ENCODE data around the gene RELA.

The RELA gene

DNA sequence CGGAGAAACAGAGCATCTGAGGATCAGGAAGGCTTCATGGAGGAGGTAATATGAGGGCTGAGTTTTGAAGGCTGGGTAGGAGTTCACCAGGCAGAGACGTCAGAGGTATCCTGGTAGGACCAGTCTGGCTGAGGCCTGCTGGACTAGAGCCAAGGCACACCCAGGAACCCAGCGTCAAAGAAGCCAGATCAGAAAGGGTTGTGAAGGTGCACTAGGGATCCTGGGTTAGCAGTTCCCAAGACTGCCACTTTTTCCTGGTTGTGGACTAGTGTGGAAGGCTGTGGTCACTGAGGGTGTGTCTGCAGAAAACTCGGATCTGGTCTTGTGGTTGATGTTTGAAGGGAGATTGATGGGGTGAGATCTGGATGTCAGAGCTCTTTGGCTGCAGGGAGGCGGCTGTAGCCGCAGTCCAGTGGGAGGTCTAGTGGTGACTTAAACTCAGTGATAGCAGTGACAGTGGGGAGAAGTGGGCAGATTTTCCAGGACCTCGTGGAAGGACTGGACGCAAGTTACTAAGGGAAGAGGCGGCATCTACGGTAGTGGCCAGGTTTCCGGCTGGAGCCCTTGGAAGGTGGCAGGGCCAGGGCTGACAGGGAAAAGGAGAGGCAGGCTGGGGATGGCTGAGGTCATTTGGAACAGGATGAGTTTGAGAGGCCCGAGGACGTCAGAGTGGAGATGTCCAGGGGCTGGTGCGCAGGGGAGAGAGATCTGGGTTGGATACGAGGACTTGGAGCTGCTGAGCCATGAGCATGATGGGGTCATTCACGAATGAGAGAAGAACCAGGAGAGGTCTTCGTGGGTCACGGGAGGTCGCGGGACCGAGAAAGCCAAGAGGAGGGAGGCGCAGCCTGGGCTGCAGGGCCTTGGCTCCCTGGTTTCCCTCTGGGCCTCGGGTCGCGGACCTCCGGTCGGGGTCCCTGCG is 10.9 kb downstream of the RELA start:
- Histone ChIP-seq H3K4me1 (ENCODE audit: control insufficient read depth, insufficient read depth, low read length) (peaks cover 10% of the 10 kb centered on the region), H3K27me3 (ENCODE audit: control insufficient read depth, insufficient read depth, low read length) (no peaks in the 10 kb centered on the region), H3K9ac (ENCODE audit: low read depth, low read length) (peak overlapping the region; percentile 76), H3K9me3 (ENCODE audit: control insufficient read depth, insufficient read depth, low read length) (no peaks in the 10 kb centered on the region), H3K4me3 (ENCODE audit: low read depth, low read length) (peak overlapping the region; percentile 75), H3K36me3 (ENCODE audit: control insufficient read depth, insufficient read depth, low read length) (peaks cover 39% of the 10 kb centered on the region)

DNA sequence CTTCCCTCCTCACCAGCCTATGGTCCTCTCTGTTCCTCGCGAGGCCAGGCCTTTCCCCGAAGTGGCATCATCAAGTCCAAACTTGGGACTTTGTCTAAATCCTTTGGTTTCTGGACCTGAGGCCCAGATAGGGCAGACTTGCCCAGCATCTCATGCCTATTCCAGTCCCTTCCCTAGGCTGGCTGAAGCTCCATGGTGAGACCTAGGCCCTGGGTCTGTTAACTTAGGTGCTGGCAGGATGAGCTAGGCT is 11.5 kb downstream of the RELA start:
- Histone ChIP-seq H3K9me3 (ENCODE audit: control insufficient read depth, insufficient read depth, low read length) (no peaks in the 10 kb centered on the region), H3K27me3 (ENCODE audit: control insufficient read depth, insufficient read depth, low read length) (no peaks in the 10 kb centered on the region), H3K4me3 (ENCODE audit: low read depth, low read length) (no peak overlapping the region), H3K4me1 (ENCODE audit: control insufficient read depth, insufficient read depth, low read length) (peaks cover 10% of the 10 kb centered on the region), H3K9ac (ENCODE audit: low read depth, low read length) (no peak overlapping the region), H3K36me3 (ENCODE audit: control insufficient read depth, insufficient read depth, low read length) (peaks cover 41% of the 10 kb centered on the region)

DNA sequence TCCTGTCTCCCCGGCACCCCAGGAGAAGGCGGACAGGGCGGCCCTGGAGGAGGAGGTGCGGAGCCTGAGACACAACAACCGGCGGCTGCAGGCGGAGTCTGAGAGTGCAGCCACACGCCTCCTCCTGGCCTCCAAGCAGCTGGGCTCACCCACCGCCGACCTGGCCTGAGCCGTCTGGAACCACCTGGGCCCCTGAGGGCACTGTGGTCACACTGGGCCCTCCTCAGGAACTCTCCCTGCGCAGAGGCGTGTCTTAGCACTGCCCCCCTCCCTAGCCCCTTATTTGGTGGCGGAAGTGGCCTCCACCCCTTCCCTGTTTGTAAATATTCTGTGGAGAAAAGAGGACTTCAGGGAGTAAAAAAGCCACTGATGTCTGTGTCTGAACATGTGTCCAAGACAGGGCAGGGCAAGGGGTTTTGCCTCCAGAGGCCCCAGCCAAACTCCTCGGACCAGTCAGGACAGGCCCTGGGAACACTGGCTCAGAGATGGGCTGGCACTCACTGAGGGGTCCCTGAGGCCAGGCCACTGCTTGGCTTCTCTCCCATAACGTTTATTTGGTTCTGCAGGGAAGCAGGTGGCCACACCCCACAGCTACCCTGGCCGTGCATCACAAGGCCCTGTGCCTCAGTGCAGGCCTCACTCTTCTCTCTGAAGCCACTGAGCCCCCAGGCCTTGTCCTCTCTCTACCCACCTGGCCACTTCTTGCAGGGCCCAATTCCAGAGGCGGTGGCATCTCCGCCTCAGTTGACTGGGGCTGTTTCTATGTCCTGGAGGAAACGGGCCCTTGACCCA is 12.0 kb downstream of the RELA start:
- no peaks in the 10 kb centered on the region for H3K9me3 ChIP-seq (ENCODE audit: control insufficient read depth, insufficient read depth, low read length)
- H3K27me3 ChIP-seq (ENCODE audit: control insufficient read depth, insufficient read depth, low read length), result no peaks in the 10 kb centered on the region
- no peak overlapping the region for H3K9ac ChIP-seq (ENCODE audit: low read depth, low read length)
- no peak overlapping the region for H3K4me3 ChIP-seq (ENCODE audit: low read depth, low read length)
- H3K4me1 ChIP-seq (ENCODE audit: control insufficient read depth, insufficient read depth, low read length), result peaks cover 10% of the 10 kb centered on the region
- H3K36me3 ChIP-seq (ENCODE audit: control insufficient read depth, insufficient read depth, low read length), result peaks cover 43% of the 10 kb centered on the region

DNA sequence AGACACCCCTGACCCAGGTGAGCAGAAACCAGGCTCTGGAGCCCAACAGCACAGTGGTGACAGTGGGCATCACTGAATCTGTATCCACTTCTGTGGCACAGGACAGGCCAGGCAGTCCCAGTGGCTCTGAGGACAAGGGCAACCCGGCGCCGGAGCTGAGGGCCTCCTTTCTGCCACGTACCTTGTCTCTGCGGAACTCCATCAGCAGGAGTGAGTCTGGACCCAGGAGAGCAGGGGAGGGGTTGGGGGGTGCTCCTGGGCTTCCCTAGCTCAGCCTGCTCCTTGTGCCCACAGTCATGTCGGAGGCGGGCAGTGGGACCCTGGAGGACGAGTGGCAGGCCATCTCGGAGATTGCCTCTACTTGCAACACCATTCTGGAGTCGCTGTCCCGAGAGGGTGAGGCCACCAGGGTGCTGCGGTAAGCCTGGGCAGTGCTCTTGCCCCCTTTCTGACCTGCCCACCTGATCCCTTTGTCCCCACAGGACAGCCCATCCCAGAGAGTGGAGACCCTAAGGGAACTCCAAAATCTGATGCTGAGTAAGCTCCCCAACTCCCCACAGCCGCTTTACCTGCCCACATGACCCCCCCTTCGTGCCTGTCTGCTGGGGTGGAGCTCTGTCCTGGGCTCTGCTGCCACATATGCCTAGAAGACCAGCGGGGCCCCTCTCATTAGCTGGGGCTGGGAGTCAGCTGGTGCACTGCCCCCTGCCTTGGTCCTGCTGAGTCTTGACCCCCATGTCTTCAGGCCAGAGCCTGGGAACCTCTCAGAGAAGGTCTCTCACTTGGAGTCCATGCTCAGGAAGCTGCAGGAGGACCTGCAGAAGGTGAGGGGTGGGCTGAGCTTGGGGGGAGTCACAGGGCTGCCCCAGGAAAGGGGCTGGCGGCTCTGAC is 12.8 kb downstream of the RELA start:
- Histone ChIP-seq H3K36me3 (ENCODE audit: control insufficient read depth, insufficient read depth, low read length) (peaks cover 35% of the 10 kb centered on the region), H3K9me3 (ENCODE audit: control insufficient read depth, insufficient read depth, low read length) (no peaks in the 10 kb centered on the region), H3K27me3 (ENCODE audit: control insufficient read depth, insufficient read depth, low read length) (no peaks in the 10 kb centered on the region), H3K4me1 (ENCODE audit: control insufficient read depth, insufficient read depth, low read length) (peaks cover 10% of the 10 kb centered on the region), H3K4me3 (ENCODE audit: low read depth, low read length) (no peak overlapping the region), H3K9ac (ENCODE audit: low read depth, low read length) (no peak overlapping the region)

DNA sequence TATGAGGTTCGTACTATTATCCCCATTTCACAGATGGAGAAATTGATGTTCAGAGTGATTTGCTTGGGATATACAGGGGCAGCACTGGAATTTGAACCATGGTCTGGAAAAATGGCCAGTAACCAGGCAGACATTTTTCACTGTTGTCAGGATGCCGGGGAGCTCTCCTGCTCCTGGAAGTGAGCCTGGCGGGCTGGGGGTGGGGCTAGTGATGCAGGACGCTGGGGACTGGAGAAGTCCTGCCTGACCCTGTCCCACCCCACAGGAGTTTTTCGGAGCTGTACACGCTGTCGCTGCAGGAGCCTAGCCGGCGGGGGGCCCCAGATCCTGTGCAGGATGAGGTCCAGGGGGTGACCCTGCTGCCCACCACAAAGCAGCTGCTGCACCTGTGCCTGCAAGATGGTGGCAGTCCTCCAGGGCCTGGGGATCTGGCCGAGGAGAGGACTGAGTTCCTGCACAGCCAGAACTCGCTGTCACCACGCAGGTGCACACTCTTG is 13.7 kb downstream of the RELA start:
- H3K27me3 ChIP-seq (ENCODE audit: control insufficient read depth, insufficient read depth, low read length), result no peaks in the 10 kb centered on the region
- H3K4me3 ChIP-seq (ENCODE audit: low read depth, low read length), result no peak overlapping the region
- peaks cover 27% of the 10 kb centered on the region for H3K36me3 ChIP-seq (ENCODE audit: control insufficient read depth, insufficient read depth, low read length)
- no peaks in the 10 kb centered on the region for H3K9me3 ChIP-seq (ENCODE audit: control insufficient read depth, insufficient read depth, low read length)
- H3K9ac ChIP-seq (ENCODE audit: low read depth, low read length), result no peak overlapping the region
- H3K4me1 ChIP-seq (ENCODE audit: control insufficient read depth, insufficient read depth, low read length), result peaks cover 10% of the 10 kb centered on the region

DNA sequence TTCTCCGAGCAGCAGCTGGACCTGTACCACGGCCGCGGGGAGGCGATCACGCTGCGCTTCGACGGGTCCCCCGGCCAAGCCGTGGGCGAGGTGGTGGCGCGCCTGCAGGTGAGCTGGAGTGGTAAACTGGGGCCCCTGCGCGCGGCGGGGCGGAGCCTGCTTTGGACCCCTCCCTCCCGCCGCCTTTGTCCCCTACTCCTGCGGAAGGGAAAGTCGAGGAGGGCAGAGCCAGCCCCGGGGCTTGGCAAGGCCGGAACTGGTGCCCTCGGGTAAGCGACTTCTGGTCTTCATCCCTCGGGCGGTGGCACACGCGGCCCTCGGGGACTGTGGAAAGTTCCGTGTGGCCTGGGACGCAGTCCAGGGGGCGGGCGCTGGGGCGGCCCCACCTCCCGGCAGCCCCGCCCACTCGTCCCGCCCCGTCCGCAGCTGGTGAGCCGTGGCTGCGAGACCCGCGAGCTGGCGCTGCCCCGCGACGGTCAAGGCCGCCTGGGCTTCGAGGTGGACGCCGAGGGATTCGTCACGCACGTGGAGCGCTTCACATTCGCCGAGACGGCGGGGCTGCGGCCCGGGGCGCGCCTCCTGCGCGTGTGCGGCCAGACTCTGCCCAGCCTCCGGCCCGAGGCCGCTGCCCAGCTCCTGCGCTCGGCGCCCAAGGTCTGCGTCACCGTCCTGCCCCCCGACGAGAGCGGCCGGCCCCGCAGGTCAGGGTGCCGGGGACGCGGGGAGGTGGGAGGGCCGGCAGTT is 15.6 kb downstream of the RELA start:
- Histone ChIP-seq H3K9ac (ENCODE audit: low read depth, low read length) (peak overlapping the region; percentile 26), H3K9me3 (ENCODE audit: control insufficient read depth, insufficient read depth, low read length) (no peaks in the 10 kb centered on the region), H3K4me1 (ENCODE audit: control insufficient read depth, insufficient read depth, low read length) (peaks cover 10% of the 10 kb centered on the region), H3K36me3 (ENCODE audit: control insufficient read depth, insufficient read depth, low read length) (peaks cover 26% of the 10 kb centered on the region), H3K27me3 (ENCODE audit: control insufficient read depth, insufficient read depth, low read length) (no peaks in the 10 kb centered on the region), H3K4me3 (ENCODE audit: low read depth, low read length) (peak overlapping the region; percentile 71)

DNA sequence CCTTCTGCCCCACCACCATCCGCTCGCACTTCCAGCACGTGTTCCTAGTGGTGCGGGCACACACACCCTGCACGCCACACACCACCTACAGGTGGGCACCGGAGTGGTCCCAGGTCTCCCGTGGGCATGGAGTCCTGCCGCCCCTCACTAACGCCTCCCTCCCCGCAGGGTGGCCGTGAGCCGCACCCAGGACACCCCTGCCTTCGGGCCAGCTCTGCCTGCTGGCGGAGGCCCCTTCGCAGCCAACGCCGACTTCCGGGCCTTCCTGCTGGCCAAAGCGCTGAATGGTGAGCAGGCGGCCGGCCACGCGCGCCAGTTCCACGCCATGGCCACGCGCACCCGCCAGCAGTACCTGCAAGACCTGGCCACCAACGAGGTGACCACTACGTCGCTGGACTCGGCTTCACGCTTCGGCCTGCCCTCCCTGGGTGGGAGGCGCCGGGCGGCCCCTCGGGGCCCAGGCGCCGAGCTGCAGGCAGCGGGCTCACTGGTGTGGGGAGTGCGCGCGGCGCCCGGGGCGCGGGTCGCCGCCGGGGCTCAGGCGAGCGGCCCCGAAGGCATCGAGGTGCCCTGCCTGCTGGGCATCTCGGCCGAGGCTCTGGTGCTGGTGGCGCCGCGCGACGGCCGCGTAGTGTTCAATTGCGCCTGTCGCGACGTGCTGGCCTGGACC is 16.3 kb downstream of the RELA start:
- Histone ChIP-seq H3K4me1 (ENCODE audit: control insufficient read depth, insufficient read depth, low read length) (peaks cover 6% of the 10 kb centered on the region), H3K9ac (ENCODE audit: low read depth, low read length) (no peak overlapping the region), H3K4me3 (ENCODE audit: low read depth, low read length) (peak overlapping the region; percentile 71), H3K27me3 (ENCODE audit: control insufficient read depth, insufficient read depth, low read length) (no peaks in the 10 kb centered on the region), H3K36me3 (ENCODE audit: control insufficient read depth, insufficient read depth, low read length) (peaks cover 26% of the 10 kb centered on the region), H3K9me3 (ENCODE audit: control insufficient read depth, insufficient read depth, low read length) (no peaks in the 10 kb centered on the region)

DNA sequence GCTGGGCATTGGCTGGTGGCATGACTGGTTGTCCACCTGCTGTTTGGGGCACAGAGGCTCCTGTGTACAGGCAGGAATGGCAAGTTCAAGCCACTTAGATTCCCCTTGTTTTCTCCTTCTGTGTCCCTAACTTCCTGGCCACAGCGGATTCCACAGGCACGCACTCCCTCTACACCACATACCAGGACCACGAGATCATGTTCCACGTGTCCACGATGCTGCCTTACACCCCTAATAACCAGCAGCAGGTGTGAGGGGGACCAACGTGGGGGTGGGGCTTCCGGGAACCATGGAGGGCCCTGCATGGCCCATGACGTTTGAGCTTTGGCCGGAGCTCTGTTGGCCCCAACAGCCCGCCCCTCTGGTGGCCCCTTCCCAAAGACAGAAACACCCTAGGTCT is 17.0 kb downstream of the RELA start:
- Histone ChIP-seq H3K36me3 (ENCODE audit: control insufficient read depth, insufficient read depth, low read length) (peaks cover 23% of the 10 kb centered on the region), H3K4me1 (ENCODE audit: control insufficient read depth, insufficient read depth, low read length) (peaks cover 6% of the 10 kb centered on the region), H3K4me3 (ENCODE audit: low read depth, low read length) (no peak overlapping the region), H3K9ac (ENCODE audit: low read depth, low read length) (no peak overlapping the region), H3K27me3 (ENCODE audit: control insufficient read depth, insufficient read depth, low read length) (no peaks in the 10 kb centered on the region), H3K9me3 (ENCODE audit: control insufficient read depth, insufficient read depth, low read length) (no peaks in the 10 kb centered on the region)

DNA sequence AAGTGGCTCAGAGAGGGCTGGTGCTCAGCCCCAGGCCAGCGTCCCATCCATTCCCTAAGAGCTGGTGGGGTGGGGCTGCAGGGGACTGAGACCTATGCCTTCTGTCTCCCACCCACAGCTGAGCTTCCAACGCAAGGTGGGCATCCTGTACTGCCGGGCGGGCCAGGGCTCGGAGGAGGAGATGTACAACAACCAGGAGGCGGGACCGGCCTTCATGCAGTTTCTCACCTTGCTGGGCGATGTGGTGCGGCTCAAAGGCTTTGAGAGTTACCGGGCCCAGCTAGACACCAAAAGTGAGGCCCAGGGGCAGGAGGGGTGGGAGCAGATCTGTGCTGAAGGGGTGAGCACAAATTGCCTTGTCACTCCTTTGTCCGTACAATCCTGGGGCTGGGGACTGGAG is 17.9 kb downstream of the RELA start:
- H3K27me3 ChIP-seq (ENCODE audit: control insufficient read depth, insufficient read depth, low read length), result no peaks in the 10 kb centered on the region
- no peak overlapping the region for H3K9ac ChIP-seq (ENCODE audit: low read depth, low read length)
- H3K4me1 ChIP-seq (ENCODE audit: control insufficient read depth, insufficient read depth, low read length), result peaks cover 6% of the 10 kb centered on the region
- no peak overlapping the region for H3K4me3 ChIP-seq (ENCODE audit: low read depth, low read length)
- H3K36me3 ChIP-seq (ENCODE audit: control insufficient read depth, insufficient read depth, low read length), result peaks cover 15% of the 10 kb centered on the region
- no peaks in the 10 kb centered on the region for H3K9me3 ChIP-seq (ENCODE audit: control insufficient read depth, insufficient read depth, low read length)

DNA sequence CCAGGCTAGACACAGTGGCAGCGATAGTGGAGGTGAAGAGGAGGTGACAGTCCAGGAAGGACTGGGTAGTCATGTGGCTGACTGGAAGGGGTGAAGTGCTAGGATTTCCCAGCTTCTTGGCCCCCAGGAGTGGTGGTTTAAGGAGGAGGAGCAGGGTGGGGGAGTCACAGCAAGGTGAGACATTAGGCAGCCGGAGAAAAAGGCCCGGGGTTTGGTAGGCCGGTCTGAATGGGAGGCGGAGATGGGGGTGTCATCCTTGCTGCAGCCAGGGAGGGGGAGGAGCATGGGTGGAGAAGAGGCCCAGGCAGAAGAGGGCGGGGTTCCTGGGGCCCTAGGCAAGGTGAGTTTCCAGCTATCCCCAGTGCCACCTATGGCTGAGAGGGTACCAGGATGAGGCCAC is 18.7 kb downstream of the RELA start:
- Histone ChIP-seq H3K36me3 (ENCODE audit: control insufficient read depth, insufficient read depth, low read length) (peaks cover 7% of the 10 kb centered on the region), H3K9me3 (ENCODE audit: control insufficient read depth, insufficient read depth, low read length) (no peaks in the 10 kb centered on the region), H3K4me3 (ENCODE audit: low read depth, low read length) (no peak overlapping the region), H3K4me1 (ENCODE audit: control insufficient read depth, insufficient read depth, low read length) (peaks cover 6% of the 10 kb centered on the region), H3K27me3 (ENCODE audit: control insufficient read depth, insufficient read depth, low read length) (no peaks in the 10 kb centered on the region), H3K9ac (ENCODE audit: low read depth, low read length) (no peak overlapping the region)
